GM19452 (cell line): Measurements from ENCODE around the gene CTPS2.
"Not testable (repeated sequence)": the region's sequence is repeated elsewhere in the genome, so short reads cannot be mapped to it uniquely, and the experiment has no call there.

Experiments used
- ATAC-seq: cut with Tn5 transposase; IDR thresholded peaks from one replicate; pipeline ENCODE4 v1.9.1; 2021; ENCODE audit not compliant: unreplicated experiment

The CTPS2 gene

DNA sequence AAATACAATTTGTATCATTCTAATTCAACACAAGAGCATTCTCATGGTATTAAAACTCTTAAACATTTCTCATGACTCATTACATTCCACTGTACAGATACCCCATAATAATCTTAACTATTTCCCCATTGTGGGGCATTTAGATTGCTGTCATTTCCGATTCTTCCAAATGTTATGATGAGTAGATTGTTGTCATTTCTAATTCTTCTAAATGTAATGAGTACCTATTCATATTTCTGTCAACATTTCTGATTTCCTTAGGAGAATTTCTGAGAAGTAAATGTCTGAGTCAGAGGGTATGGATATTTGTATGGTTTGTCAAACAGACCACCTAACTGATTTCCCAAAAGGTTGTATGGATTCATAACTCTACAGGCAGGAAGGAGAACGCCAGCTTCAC lies 54.2 kb downstream of the CTPS2 start:
- no peak for ATAC-seq

DNA sequence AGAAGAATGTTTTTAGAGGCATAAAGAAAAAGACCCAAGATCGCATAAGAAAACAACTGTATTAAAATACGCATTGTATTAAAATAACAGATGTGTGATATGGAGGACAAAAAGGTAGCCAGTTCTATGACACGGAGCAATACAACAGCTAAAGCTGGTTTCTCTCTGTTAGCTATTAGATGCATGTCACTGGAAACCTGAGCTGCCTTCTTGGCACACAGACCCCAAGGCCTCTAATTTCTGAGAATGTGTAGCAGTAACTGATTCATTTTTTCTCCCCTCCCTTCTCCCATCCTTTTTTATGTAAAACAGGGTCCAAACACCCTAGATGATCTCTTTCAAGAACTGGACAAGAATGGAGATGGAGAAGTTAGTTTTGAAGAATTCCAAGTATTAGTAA lies 58.4 kb downstream of the CTPS2 start:
- ATAC-seq = no peak

DNA sequence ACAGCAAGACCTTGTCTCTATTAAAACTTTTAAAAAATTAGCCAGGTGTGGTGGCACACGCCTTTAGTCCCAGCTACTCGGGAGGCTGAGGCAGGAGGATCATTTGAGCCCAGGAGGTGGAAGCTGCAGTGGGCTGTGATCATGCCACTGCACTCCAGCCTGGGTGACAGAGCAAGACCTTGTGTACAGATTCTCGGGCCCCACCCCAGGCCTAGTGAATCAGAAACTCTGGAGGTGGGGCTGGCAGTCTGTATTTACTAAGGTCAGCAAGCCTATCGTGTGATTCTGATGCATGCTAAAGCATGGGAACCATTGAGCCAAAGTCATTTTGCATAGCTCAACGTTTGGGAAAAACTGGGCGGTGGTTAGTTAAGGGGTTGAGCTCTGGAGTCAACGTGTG lies 59.0 kb downstream of the CTPS2 start:
- no peak for ATAC-seq

DNA sequence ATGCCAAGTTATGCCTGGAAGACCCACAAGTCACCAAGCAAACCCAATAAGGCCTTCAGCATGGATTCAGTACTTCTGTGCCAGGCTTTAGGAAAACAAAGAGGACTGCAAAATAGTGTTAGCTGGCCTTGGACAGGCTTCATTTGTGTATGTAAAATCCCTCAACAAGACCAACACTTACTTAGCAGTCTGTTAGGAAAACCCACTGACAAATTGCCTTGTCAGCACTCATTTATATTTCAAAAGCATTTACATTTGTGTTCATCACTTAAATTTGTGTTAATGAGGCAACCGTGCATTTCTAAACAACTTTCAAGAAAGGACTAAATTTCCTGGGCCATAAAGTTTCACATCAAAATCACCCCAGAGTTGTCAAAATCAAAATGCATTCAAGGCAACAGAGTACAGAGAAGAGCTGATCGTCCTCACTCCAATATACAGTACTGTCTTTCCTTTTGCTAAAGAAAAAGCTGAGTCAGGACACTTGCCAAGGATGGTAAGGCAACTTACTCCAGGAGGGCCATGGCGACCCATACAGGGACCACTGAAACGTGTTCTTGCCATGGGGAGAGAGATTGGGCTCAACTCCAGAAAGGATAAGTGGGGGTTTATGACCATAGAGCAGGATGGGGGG lies 61.0 kb downstream of the CTPS2 start:
- ATAC-seq = no peak

DNA sequence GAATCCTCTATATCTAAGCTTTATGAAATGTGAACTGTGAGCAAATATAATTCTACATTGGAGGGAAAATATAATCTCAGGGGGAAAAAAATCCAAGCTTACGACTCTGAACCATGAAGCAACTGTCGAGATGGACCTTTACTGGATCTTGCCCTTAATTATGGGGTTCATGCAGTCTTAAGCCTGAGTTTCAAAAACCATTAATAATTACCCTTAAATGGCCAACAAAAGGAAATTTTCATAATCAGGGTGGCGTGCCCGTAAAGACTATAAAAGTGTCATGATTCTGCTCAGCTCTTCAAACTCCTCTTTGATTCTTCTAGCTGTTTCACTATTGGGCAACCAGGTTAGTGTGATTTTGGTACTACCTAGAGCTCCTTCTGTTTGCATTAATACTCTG lies 62.6 kb downstream of the CTPS2 start, which contains the start of gene S100G:
Gene S100G, plus strand, starts transcription at position 301 of the 400 bp plus-strand sequence. CDS start 849 bp downstream, outside the sequence.
- ATAC-seq = no peak

DNA sequence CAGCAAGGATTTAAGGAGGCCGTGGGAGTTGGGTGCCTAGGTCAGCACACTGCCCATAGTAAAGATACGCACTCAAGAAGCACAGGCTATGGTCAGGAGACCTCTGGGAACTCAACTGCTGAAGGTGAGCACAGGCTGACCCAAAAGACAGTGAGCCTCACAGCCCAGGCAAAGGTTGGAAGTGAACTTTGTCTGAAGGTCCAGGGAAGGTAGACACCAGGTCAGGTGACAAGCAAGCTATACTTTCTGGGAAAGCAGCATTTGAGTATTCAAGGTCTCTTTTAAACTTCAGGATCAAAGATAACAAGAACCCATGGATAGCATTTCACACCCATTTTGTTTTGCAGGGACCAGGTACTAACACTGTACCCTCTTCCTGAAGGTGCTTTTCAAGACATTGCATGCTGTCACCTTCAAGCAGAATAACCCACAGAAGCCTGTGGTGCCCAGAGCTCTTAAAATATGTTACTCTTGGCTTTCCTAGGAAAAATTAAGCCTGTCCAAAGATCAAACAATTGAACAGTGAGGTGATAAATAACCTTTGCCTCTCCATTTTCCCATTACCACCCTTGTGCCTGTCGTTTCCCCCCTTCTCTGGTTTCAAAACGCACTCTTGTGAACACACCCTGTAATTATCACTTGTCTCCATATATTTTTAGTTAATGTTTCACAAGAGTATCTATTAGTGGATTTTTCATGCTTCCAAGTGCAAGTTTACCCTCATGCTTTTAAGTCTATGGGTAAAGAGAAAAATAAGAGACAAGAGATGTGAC lies 65.9 kb downstream of the CTPS2 start:
- no peak for ATAC-seq

DNA sequence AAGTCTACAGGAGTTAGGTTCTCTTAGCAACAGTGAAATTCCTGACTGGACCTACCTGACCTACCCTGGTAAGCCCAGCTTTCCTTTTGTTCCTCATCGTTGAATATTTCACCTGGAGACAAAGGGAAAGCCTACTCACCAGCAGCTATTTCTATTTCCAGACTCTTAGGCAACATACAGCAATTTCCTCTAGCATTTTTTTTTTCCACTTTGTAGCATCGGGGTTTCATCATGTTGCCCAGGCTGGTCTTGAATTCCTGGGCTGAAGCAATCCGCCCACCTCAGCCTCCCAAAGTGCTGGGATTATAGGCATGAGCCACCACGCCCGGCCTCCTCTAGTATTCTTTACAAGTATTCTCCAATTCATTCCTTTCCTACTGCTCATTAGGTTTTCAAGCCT lies 69.3 kb downstream of the CTPS2 start:
- no peak for ATAC-seq

DNA sequence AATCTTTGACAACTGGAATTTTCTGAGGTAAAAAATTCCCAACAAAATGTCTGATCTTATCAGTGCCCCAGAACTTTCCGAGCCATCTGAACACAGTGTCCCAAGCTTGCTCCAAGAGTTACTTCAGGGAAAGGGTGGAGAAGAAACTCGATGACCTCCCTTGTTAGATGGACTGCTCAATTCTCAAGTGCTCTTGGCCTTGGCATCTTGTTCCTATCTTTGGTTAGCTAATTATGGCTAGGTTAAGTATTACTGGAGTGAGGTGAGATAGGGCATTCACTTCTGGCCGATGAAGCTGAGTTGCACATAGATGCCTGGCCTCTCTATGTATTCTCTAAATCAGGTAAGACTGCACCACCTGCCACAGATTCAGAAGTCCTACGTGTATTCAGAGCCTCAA lies 71.6 kb downstream of the CTPS2 start:
- no peak for ATAC-seq

DNA sequence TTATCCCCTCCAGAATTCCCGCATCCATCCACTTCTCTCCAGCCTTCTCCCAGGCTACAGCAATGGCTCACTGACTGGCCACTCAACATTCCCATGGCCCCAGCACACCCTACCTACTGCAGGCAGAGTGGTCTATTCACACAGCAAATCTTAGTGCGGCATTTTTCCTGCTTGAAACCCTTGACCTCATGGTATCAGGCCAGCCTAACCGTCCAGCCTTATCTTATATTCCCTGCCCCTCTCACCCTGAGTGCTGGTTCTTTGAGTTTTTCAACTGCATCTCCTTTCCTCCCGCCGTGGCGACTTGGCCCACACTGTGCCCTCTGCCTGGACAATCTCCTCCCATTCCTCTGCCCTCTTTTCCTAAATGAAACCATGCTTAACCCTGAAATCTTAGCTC lies 72.5 kb downstream of the CTPS2 start:
- no peak for ATAC-seq

- ATAC-seq = no peak
Observed at GRCh38 chrX:16638533-16638932, 73.9 kb downstream of the CTPS2 start.

DNA sequence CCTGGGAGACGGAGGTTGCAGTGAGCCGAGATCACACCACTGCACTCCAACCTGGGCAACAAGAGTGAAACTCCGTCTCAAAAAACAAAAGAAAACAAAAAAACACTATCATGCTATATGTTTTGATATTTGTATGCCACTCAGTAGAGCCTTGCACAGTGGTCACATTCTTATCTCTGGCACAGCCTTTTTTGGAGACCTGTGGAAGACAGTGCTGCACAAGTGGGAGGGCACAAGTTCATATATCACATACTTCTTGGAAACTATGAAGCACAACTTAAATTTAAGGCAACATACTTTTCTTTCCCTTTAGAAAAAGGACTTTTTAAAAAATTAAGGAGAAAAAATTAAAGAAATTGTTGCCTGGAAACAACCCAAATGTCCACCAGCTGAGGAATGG lies 76.9 kb downstream of the CTPS2 start:
- no peak for ATAC-seq

DNA sequence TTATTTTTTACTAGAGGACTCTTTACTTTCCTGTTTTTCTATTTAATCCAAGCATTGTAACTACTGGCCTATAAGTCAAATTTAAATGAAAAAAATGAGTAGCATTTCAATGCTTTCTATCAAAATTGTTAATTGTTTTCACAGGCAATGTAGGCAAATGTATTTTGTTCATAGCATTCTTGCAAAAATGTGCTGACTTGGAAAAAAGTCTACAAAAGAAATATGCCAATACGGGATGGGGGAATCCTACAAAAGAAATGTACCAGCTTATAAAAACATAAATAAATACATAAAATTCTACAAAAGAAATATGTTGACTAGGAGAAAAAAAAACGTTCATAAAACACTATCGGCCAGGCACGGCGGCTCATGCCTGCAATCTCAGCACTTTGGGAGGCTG lies 77.4 kb downstream of the CTPS2 start:
- no peak for ATAC-seq

GRCh38 chrX:16633754-16634153 lies 78.7 kb downstream of the CTPS2 start:
- no peak for ATAC-seq

DNA sequence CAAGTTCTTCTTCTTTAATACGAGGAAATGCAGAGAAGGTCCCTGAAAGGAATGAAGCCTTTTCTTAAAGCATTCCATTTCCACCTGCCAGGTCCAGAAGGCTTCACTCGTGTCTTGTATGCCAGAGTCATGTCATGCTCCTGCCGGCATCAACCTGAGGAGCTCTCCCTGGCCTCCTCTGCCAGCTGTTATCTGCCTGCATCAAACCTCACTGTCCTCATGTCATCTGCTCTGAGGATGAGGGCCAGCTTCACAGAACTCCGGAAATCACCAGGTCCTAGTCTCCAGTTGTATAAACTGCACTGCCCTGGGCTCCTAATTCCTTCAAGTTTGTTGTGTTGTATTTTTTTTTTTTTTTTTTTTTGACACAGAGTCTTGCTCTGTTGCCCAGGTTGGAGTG lies 82.6 kb downstream of the CTPS2 start:
- ATAC-seq = no peak

DNA sequence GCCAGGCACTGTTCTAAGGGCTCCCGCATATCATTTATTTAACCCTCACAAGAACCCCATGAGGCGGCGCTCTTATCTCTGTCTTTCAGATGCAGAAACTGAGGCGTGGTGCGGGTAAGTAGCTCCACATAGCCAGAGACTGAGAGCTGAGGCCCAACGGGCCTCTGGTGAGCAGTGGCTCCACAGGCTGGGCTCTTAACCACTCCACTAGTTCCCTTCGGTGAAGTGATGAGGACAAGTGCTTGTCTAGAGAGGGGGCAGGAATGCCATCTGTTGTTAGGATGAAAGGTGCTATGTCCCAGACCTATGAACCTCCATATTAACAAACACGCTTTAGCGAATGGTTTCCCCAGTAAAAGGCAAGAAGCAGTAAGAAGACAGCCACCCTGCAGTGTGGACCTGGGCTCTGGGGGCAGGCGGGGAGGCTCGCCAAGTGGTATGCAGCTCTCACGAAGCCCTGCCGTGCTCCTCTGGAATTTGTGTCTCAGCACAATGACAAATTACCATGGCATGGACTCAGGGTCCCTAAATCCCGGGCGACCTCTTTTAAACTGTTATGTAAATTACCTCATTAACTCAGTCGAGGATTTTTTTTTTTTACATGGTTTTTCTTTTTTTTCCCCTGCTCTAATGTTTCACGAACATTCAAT lies 83.4 kb downstream of the CTPS2 start:
- ATAC-seq = no peak

GRCh38 chrX:16628511-16628910 lies 84.0 kb downstream of the CTPS2 start:
- ATAC-seq = not testable (repeated sequence)

DNA sequence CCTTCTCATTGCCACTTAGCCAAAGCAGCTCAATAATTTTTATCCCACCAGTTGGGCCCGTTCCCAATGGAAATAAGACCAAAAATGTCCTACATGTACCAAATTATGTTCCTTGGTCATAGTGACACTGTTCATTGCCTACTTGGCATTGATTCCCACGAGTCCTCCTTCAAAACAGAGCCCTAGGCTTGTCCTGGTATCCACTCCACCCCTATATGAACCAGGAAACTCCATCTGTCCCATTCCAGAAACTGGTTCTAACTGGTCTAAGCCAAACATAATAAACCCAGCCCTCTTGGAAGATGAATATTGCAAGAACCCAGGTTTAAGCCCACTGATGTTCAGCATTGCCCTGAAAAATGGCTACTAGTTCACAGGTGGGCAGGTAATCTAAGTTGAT lies 93.4 kb downstream of the CTPS2 start:
- no peak for ATAC-seq

DNA sequence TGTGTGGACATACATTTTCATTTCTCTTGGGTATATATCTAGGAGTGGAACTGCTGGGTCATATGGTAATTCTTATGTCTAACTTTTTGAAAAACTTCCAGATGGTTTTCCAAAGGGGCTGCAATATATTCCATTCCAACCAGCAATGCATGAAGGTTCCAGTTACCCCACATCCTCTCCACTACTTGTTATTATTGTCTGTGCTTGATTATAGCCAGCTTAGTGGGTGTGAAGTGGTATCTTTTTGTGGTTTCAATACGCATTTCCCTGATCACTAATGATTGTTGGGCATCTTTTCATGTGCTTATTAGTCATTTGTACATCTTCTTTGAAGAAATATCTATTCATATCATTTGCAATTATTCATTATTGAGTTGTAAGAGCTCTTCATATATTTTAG lies 94.0 kb downstream of the CTPS2 start:
- no peak for ATAC-seq

DNA sequence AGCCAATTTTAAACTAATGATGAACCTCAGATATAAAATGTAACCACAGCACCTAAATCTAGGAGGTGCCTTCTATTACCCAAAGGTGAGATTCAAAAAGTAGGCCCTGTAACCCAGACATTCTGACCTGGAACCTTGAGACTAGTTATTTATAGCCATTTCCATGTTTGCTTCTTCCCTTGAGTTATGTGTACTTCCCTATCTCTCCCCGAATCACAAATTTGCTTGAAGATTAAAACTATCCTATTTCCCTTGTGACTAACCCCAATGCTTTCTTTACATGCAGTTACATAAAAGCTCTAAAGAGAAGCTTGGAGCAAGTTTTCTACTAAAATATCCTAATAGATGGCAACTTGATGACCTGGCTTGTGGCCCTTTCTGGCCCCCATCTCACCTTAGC lies 95.1 kb downstream of the CTPS2 start:
- no peak for ATAC-seq

DNA sequence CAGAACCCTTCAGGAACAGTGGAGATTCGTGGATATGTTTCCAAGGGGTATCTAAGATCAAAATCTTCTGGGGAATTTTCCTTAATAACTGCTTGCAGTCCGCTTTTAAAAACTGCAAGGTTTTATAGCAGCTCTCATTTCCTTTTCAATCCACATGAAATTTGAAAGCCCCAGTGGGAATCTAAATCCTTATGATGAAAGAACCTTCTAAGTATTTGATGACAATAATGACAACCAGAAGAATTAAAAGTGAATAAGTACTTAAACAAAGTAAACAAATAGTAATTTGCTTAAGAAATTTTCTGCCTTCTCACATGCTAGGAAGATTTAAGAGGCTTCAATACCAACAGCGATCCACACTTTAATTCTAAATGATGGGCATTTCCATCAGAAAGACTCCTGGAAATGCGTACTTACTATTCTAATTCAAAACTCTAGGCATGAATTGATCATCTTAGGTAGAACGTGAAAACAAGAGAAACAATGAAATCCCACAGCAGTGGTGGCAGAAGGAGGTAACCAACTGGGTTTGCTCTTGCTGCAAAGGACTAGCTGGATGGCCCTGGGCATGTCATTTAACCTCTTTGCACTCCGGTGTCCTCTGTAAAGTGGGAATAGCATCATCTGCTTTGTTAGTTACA lies 100.1 kb downstream of the CTPS2 start:
- no peak for ATAC-seq

GRCh38 chrX:16610654-16611053 lies 101.8 kb downstream of the CTPS2 start:
- not testable (repeated sequence) for ATAC-seq
